GM19328 (cell line): Measurements from ENCODE around the gene CXCL3.

Experiments used
- ATAC-seq: cut with Tn5 transposase; IDR thresholded peaks from one replicate; pipeline ENCODE4 v1.9.1; 2021; ENCODE audit warnings: mild to moderate bottlenecking, moderate library complexity; ENCODE audit not compliant: unreplicated experiment

The CXCL3 gene

GRCh38 chr4:74056114-74056857 lies 17.8 kb upstream of the CXCL3 start:
- no peak for ATAC-seq

DNA sequence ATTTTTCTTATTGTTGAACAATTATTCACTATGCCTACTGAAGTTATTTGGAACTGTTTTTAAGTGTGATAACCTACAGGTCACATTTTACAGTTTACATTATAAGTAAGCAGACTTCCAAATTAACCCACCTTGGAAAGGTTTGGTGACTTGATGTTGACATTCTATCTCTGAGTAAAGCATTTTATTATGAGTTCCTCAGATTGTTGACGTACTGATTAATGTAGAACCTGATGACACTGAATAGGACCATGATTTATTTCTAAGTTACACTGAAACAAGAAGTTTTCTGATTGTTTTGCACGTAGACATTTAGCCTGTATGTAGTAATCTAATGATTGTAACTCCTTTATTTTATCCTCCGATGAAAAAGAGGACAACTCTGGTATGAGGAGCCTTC lies 17.0 kb upstream of the CXCL3 start:
- ATAC-seq = no peak

GRCh38 chr4:74055096-74055495 lies 16.6 kb upstream of the CXCL3 start:
- no peak for ATAC-seq

DNA sequence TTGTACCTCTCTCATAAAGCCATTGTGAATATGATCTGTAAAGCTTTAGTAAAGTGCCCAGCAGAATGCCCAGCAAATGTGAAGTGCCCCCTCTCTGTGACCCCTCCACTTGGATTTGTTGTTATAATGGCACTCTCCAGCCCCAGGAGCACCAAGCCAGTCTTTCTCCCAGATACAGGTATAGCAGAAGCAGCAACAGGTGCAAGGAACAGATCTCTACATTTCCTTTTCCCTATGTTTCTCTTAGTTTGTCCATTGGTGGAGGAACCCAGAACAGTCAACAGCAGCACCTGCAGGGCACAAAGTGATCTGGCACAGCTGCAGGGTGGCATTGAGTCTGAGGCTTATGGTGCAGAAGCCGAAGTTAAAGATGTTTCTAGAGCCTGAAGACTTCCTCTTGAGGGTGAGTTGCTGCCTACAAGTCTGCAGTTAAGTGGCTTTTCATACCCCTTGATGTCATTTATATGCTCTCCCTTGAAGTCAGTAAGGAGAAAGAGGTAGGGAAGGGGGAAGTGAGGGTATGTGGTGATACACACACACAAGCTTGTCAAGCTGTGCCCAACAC lies 16.1 kb upstream of the CXCL3 start:
- ATAC-seq = no peak

GRCh38 chr4:74047152-74047551 lies 8.7 kb upstream of the CXCL3 start:
- ATAC-seq = no peak

GRCh38 chr4:74045772-74046171 lies 7.3 kb upstream of the CXCL3 start:
- ATAC-seq = no peak

GRCh38 chr4:74045247-74045646 lies 6.8 kb upstream of the CXCL3 start:
- no peak for ATAC-seq

DNA sequence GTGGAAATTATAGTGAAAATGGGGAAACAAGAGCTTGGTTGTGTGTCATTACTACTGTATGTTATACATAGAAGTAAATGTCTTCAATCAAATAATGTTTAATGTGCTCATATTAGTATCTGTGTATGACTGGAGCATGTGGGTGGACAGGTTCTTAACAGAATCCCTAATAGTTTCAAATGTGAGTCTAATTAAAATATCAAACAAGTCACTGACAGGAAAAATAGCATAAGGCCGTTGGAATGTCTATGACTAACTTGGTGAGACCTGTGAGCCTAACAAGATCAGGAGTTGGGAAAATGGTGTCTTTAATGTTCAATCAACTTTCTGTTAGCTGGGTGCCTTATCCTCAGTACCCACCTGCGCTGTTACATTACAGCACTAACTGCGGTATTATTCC lies 6.2 kb upstream of the CXCL3 start:
- ATAC-seq = no peak

GRCh38 chr4:74042681-74043080 lies 4.2 kb upstream of the CXCL3 start:
- no peak for ATAC-seq

DNA sequence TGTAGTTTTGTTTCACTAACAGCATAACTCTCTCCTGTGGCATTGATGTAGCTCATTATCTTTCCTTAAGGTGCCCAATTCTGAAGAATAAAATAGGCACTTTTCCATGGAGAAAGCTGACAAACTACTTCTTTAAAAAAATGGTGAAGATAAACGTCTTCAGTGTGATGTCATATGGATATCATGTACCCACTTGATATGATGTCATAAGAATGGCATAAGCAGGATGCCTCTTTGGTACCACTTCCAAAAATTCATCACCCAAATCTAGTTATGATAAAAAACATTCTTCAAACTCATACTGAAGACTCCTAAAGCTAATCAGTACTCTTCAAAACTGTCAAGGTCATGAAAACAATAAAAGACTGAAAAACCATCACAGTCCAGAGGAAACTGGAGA lies 2.9 kb upstream of the CXCL3 start:
- ATAC-seq = no peak

DNA sequence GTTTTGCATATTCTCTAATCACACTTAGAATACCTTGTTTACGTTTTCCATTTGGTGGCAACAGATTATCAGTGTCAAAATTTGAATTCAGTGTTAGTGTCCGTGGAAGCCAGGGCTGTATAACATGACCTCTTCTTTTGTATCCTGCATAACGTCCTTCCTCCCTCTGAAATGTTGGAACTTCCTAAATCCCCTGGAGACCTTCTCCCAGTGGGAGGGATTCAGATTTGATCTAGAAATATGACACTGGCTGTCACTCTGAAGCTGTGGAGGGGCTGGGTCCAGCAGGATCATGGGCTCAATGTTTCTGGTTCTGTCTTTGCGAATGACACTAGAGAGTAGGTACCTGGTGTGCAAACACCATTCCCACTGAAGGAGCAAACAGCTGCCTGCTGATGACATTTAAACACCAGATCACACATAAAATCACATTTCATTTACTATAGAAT lies 850 bp upstream of the CXCL3 start:
- no peak for ATAC-seq

- ATAC-seq = no peak
Observed at GRCh38 chr4:74038086-74038424, 434 bp downstream of the CXCL3 start.

GRCh38 chr4:74037076-74037955 lies 1.2 kb downstream of the CXCL3 start:
- ATAC-seq = no peak

DNA sequence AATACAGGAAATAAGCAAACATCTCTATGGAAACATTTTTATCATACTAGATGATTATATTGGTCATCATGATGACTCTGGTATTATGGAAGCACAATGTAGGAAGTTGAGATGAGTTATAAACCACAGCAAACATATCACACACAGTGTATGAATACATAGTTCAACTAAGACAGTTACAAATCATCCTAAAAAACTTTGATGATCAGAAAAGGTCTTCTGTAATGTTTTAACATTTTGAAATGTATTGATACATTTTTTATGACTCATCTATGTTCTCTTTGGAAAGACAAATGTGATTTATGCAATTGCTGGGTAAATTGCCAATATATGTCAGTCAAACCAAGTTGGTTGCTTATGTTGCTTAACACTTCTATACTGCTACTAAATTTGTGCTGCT lies 4.8 kb downstream of the CXCL3 start:
- ATAC-seq = no peak

GRCh38 chr4:74032064-74032463 lies 6.4 kb downstream of the CXCL3 start:
- ATAC-seq = no peak

- no peak for ATAC-seq
Observed at GRCh38 chr4:74031576-74031975, 6.9 kb downstream of the CXCL3 start.

- no peak for ATAC-seq
Observed at GRCh38 chr4:74030285-74030684, 8.2 kb downstream of the CXCL3 start.

GRCh38 chr4:74028504-74028903 lies 10.0 kb downstream of the CXCL3 start:
- no peak for ATAC-seq

- no peak for ATAC-seq
Observed at GRCh38 chr4:74023709-74024108, 14.8 kb downstream of the CXCL3 start.

GRCh38 chr4:74021601-74022000 lies 16.9 kb downstream of the CXCL3 start:
- no peak for ATAC-seq

GRCh38 chr4:74018771-74019170 lies 19.7 kb downstream of the CXCL3 start:
- no peak for ATAC-seq

- no peak for ATAC-seq
Observed at GRCh38 chr4:74018116-74018515, 20.4 kb downstream of the CXCL3 start.
